ENCODE measurements around the gene ZNF785. TPM values are rescaled to one million over a fixed set of nuclear protein-coding genes. Genes with fewer than 3 reads are reported as not detected.
A peak's percentile ranks its signal among the peaks of the same experiment; 100 is the strongest.

Gene ZNF785
- total and polyA plus RNA-seq, 2 of the 13 experiments (the other 11 are each of a cell fraction or from before 2014, with no cell fraction given) = 0.01 TPM; not detected in 1

- in situ Hi-C loops (cut with HindIII; ENCODE audit: extremely low pct_ligation_motif_present, low pct_unique_long_range_greater_than_20kb) (no loop called here), intact Hi-C loops (cut with micrococcal nuclease; ENCODE audit: unreplicated experiment) (loop anchor here (5.0 kb wide), 1 partner anchor 42 kb away; no protein-coding TSS in a partner anchor)
- BruUV-seq (replicated peaks) = no TSS peak
- FAIRE-seq (no peak), ATAC-seq (no peak), DNase-seq (ENCODE audit: low spot score) (no peak)
- Histone ChIP-seq H3K4me1 (ENCODE audit: insufficient read depth, low read length) (peaks cover 49% of the 10 kb centered on the region), H3K9ac (ENCODE audit: insufficient read depth, low read depth, low read length) (no peak overlapping the region), H3K79me2 (ENCODE audit: insufficient read depth, low read length) (peaks cover 21% of the 10 kb centered on the region), H3K4me2 (ENCODE audit: low read depth, low read length) (no peak overlapping the region; the same call in 1 of the 2 replicates), H4K20me1 (ENCODE audit: insufficient read depth, low read length) (no peaks in the 10 kb centered on the region), H3K27me3 (ENCODE audit: control insufficient read depth in 1 of 2, insufficient read depth in 2 of 2, low read length in 2 of 2) (no peaks in the 10 kb centered on the region), H3K27ac (ENCODE audit: extremely low read length, insufficient read depth, low read length) (no peak overlapping the region), H3K4me3 (replicated peaks in 1 of 3; ENCODE audit: insufficient read depth in 1 of 3, low read depth in 2 of 3, low read length in 3 of 3) (no peak overlapping the region), H3K36me3 (replicated peaks in 1 of 2; ENCODE audit: control insufficient read depth in 1 of 2, insufficient read depth in 2 of 2, low read length in 2 of 2) (peaks cover 0 to 25% of the 10 kb centered on the region in 2 experiments; a peak in 4 of 5 replicates), H3K9me3 (ENCODE audit: low read length) (no peaks in the 10 kb centered on the region), H2AFZ (ENCODE audit: low read length) (no peak overlapping the region)
- WGBS (ENCODE audit: low lambda C conversion rate) = 97% methylated on average over 69 of the region's 69 CpGs
- ChIA-PET CTCF (ENCODE audit: low intra/inter-chr PET ratio, low total read pairs) (no interaction called here), POLR2A (interaction anchor here (0.7 to 1.5 kb wide), 4 partner anchors 16 to 199 kb away, joined by 3 to 4 read pairs (median 3); partner anchors contain the start of genes DCTPP1 and ZNF688)
- TF ChIP-seq KDM5A (IDR thresholded peaks at IDR 0.05; ENCODE audit: borderline replicate concordance, low read length) = no peak
- TF ChIP-seq MLLT10 (CRISPR knock-in tag; IDR thresholded peaks at IDR 0.05) = no peak
- no peak for TF ChIP-seq KAT8 (CRISPR knock-in tag; IDR thresholded peaks at IDR 0.05)
- no peak for TF ChIP-seq MBNL3 (CRISPR knock-in tag; conservative IDR thresholded peaks at IDR 0.05)
- TF ChIP-seq, protein P1, sequence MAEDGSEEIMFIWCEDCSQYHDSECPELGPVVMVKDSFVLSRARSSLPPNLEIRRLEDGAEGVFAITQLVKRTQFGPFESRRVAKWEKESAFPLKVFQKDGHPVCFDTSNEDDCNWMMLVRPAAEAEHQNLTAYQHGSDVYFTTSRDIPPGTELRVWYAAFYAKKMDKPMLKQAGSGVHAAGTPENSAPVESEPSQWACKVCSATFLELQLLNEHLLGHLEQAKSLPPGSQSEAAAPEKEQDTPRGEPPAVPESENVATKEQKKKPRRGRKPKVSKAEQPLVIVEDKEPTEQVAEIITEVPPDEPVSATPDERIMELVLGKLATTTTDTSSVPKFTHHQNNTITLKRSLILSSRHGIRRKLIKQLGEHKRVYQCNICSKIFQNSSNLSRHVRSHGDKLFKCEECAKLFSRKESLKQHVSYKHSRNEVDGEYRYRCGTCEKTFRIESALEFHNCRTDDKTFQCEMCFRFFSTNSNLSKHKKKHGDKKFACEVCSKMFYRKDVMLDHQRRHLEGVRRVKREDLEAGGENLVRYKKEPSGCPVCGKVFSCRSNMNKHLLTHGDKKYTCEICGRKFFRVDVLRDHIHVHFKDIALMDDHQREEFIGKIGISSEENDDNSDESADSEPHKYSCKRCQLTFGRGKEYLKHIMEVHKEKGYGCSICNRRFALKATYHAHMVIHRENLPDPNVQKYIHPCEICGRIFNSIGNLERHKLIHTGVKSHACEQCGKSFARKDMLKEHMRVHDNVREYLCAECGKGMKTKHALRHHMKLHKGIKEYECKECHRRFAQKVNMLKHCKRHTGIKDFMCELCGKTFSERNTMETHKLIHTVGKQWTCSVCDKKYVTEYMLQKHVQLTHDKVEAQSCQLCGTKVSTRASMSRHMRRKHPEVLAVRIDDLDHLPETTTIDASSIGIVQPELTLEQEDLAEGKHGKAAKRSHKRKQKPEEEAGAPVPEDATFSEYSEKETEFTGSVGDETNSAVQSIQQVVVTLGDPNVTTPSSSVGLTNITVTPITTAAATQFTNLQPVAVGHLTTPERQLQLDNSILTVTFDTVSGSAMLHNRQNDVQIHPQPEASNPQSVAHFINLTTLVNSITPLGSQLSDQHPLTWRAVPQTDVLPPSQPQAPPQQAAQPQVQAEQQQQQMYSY (CRISPR knock-in tag; IDR thresholded peaks at IDR 0.05) = no peak
- TF ChIP-seq, protein P2, sequence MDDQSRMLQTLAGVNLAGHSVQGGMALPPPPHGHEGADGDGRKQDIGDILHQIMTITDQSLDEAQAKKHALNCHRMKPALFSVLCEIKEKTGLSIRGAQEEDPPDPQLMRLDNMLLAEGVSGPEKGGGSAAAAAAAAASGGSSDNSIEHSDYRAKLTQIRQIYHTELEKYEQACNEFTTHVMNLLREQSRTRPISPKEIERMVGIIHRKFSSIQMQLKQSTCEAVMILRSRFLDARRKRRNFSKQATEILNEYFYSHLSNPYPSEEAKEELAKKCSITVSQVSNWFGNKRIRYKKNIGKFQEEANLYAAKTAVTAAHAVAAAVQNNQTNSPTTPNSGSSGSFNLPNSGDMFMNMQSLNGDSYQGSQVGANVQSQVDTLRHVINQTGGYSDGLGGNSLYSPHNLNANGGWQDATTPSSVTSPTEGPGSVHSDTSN (CRISPR knock-in tag; IDR thresholded peaks at IDR 0.05; ENCODE audit: borderline replicate concordance) = no peak
- no peak for TF ChIP-seq GTF2F1 (IDR thresholded peaks at IDR 0.05; ENCODE audit: low read length)
- no peak for TF ChIP-seq JARID2 (CRISPR knock-in tag; IDR thresholded peaks at IDR 0.05; ENCODE audit: insufficient replicate concordance)
- no peak for TF ChIP-seq FOXO1 (CRISPR knock-in tag; IDR thresholded peaks at IDR 0.05)
- no peak for TF ChIP-seq KLF13 (CRISPR knock-in tag; IDR thresholded peaks at IDR 0.05)
- TF ChIP-seq NR1H2 (CRISPR knock-in tag; IDR thresholded peaks at IDR 0.05; ENCODE audit: borderline replicate concordance, low read depth) = no peak
- TF ChIP-seq HNRNPL (IDR thresholded peaks at IDR 0.05; ENCODE audit: low read depth, low read length) = 0 out of 2 replicates have a peak, but pooled peaks have one; percentile 18
- TF ChIP-seq MLXIP (CRISPR knock-in tag; IDR thresholded peaks at IDR 0.05; ENCODE audit: borderline replicate concordance) = no peak
- TF ChIP-seq, protein P3, sequence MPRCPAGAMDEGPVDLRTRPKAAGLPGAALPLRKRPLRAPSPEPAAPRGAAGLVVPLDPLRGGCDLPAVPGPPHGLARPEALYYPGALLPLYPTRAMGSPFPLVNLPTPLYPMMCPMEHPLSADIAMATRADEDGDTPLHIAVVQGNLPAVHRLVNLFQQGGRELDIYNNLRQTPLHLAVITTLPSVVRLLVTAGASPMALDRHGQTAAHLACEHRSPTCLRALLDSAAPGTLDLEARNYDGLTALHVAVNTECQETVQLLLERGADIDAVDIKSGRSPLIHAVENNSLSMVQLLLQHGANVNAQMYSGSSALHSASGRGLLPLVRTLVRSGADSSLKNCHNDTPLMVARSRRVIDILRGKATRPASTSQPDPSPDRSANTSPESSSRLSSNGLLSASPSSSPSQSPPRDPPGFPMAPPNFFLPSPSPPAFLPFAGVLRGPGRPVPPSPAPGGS (CRISPR knock-in tag; IDR thresholded peaks at IDR 0.05) = no peak
Measured at GRCh38 chr16:30555315-30556124, 30.0 kb downstream of the ZNF785 start.
